ENCODE data around the gene EXOC7. TPM values are rescaled to one million over a fixed set of nuclear protein-coding genes. Genes with fewer than 3 reads are reported as not detected.

EXOC7 gene
- total and polyA plus RNA-seq, 2 of the 4 experiments (the other 2 are of a cell fraction), result 85.9 to 118 TPM

- Histone ChIP-seq H3K9ac (ENCODE audit: low read depth, low read length) (no peak overlapping the region), H4K91ac (ENCODE audit: insufficient read depth, low read depth, low read length) (no peak overlapping the region), H2BK5ac (ENCODE audit: low read depth, low read length, poor library complexity, severe bottlenecking) (no peak overlapping the region), H4K20me1 (ENCODE audit: insufficient read depth, low read length) (no peaks in the 10 kb centered on the region), H4K8ac (ENCODE audit: low read depth in 2 of 2, low read length in 2 of 2) (no peak overlapping the region), H3K36me3 (ENCODE audit: control insufficient read depth, insufficient read depth, low read length) (no peaks in the 10 kb centered on the region), H3K23ac (ENCODE audit: low read depth, low read length) (no peak overlapping the region), H4K5ac (ENCODE audit: low read depth, low read length) (no peak overlapping the region), H3K4me2 (ENCODE audit: low read depth, low read length) (no peak overlapping the region), H2BK20ac (ENCODE audit: low read depth, low read length) (no peak overlapping the region), H3K9me1 (ENCODE audit: insufficient read depth, low read length) (no peaks in the 10 kb centered on the region), H2BK120ac (ENCODE audit: low read depth, low read length) (no peak overlapping the region), H3K56ac (ENCODE audit: extremely low read depth, insufficient read depth, low read length) (no peak overlapping the region), H2BK15ac (ENCODE audit: low read depth, low read length) (no peak overlapping the region), H3K18ac (ENCODE audit: low read depth, low read length) (no peak overlapping the region), H3K9me3 (ENCODE audit: control insufficient read depth, insufficient read depth, low read length) (no peaks in the 10 kb centered on the region), H3K27ac (ENCODE audit: insufficient read depth, low read length) (no peak overlapping the region), H3K4ac (ENCODE audit: low read depth, low read length) (no peak overlapping the region), H2AFZ (replicated peaks; ENCODE audit: low read length, poor library complexity) (no peak overlapping the region), H3K79me1 (ENCODE audit: low read depth in 1 of 2, low read length in 2 of 2) (no peaks in the 10 kb centered on the region), H3K27me3 (ENCODE audit: control insufficient read depth, insufficient read depth, low read length) (peaks cover 82% of the 10 kb centered on the region), H3K4me3 (ENCODE audit: insufficient read depth, low read depth, low read length) (no peak overlapping the region), H2AK9ac (replicated peaks; ENCODE audit: low read depth, low read length, poor library complexity) (no peak overlapping the region), H3K14ac (replicated peaks; ENCODE audit: low read depth, low read length) (no peak overlapping the region), H2AK5ac (ENCODE audit: low read depth, low read length) (no peak overlapping the region), H3K4me1 (ENCODE audit: control insufficient read depth, insufficient read depth, low read length) (no peaks in the 10 kb centered on the region; the same call in 1 of the 2 replicates)
- intact Hi-C loops (cut with micrococcal nuclease) (loop anchor here (5.0 kb wide), 1 partner anchor 130 kb away; the partner anchor contains the start of gene UBALD2), dilution Hi-C loops (cut with HindIII; ENCODE audit: low sequenced_read_pairs, unreplicated experiment) (no loop called here), in situ Hi-C loops (cut with MboI; ENCODE audit: low sequenced_read_pairs) (no loop called here)
- POLR2A ChIA-PET (ENCODE audit: unreplicated experiment), result no interaction called here
- ATAC-seq (ENCODE audit: low read depth) (no peak), DNase-seq (no peak)
- BruUV-seq (replicated peaks), result no TSS peak
- TF ChIP-seq RAD21 (IDR thresholded peaks at IDR 0.05; ENCODE audit: low read length) (no peak), MAZ (IDR thresholded peaks at IDR 0.05; ENCODE audit: borderline replicate concordance, low read depth, low read length) (no peak), RFX5 (IDR thresholded peaks at IDR 0.05; ENCODE audit: low read depth, low read length) (no peak), BHLHE40 (IDR thresholded peaks at IDR 0.05; ENCODE audit: low read depth, low read length) (no peak), FOS (IDR thresholded peaks at IDR 0.05; ENCODE audit: low read depth, low read length) (no peak), NFE2L2 (IDR thresholded peaks at IDR 0.05; ENCODE audit: low read depth, low read length) (no peak), MAFK (IDR thresholded peaks at IDR 0.05; ENCODE audit: low read depth, low read length) (no peak), CHD1 (IDR thresholded peaks at IDR 0.05; ENCODE audit: low read depth, low read length) (no peak), RCOR1 (IDR thresholded peaks at IDR 0.05; ENCODE audit: insufficient replicate concordance, low read length) (no peak), POLR2A (IDR thresholded peaks at IDR 0.05; ENCODE audit: low read depth, low read length) (no peak), SMC3 (IDR thresholded peaks at IDR 0.05; ENCODE audit: low read depth, low read length) (no peak), CEBPB (IDR thresholded peaks at IDR 0.05; ENCODE audit: low read depth, low read length) (no peak), MXI1 (IDR thresholded peaks at IDR 0.05; ENCODE audit: borderline replicate concordance, low read depth, low read length) (no peak)
- TF ChIP-seq, protein P1, sequence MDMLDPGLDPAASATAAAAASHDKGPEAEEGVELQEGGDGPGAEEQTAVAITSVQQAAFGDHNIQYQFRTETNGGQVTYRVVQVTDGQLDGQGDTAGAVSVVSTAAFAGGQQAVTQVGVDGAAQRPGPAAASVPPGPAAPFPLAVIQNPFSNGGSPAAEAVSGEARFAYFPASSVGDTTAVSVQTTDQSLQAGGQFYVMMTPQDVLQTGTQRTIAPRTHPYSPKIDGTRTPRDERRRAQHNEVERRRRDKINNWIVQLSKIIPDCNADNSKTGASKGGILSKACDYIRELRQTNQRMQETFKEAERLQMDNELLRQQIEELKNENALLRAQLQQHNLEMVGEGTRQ (IDR thresholded peaks at IDR 0.05; ENCODE audit: low read depth, low read length), result no peak
- 32% methylated on average over 32 of the region's 54 CpGs; no CpG with 5 or more reads in 1 of the 2 experiments for WGBS, 2 experiments (ENCODE audit: extremely low coverage in 2 of 2, insufficient read length in 1 of 2)
- CTCF ChIA-PET, result interaction anchor here (0.7 kb wide), 1 partner anchor 44 kb away, joined by 3 read pairs; no protein-coding TSS in a partner anchor
These were observed 34.0 kb upstream of the EXOC7 start for GRCh38 chr17:76137351-76138233.

All from IMR-90 (cell line).